ENCODE measurements around the gene FRK. TPM values are rescaled to one million over a fixed set of nuclear protein-coding genes. Genes with fewer than 3 reads are reported as not detected.
"Not testable (repeated sequence)": the region's sequence is repeated elsewhere in the genome, so short reads cannot be mapped to it uniquely, and the experiment has no call there.

FRK gene
- total RNA-seq, 1 donor from 2014 or later: 0.11 TPM

- H3K27me3 Mint-ChIP-seq (ENCODE audit: insufficient read depth, low read depth): no peaks in the 10 kb centered on the region
- no peaks in the 10 kb centered on the region for H3K9me3 ChIP-seq (ENCODE audit: low read depth)
- no peak for TF ChIP-seq EZH2phosphoT487 (IDR thresholded peaks at IDR 0.05)
- TF ChIP-seq CTCF (IDR thresholded peaks at IDR 0.05): no peak
- TF ChIP-seq EZH2 (IDR thresholded peaks at IDR 0.05): no peak
- no peak overlapping the region for H3K27ac Mint-ChIP-seq
- no peaks in the 10 kb centered on the region for H3K4me1 Mint-ChIP-seq
- no peaks in the 10 kb centered on the region for H3K4me1 ChIP-seq
- no peaks in the 10 kb centered on the region for H3K27me3 ChIP-seq
- no peaks in the 10 kb centered on the region for H3K36me3 Mint-ChIP-seq
- no peaks in the 10 kb centered on the region for H3K36me3 ChIP-seq
- DNase-seq (ENCODE audit: low spot score): no peak
- no peak overlapping the region for H2AFZ ChIP-seq (replicated peaks)
- H3K27ac ChIP-seq: no peak overlapping the region
- no peak overlapping the region for H3K4me3 ChIP-seq
- no peak overlapping the region for H3K9ac ChIP-seq
- no peaks in the 10 kb centered on the region for H3F3A ChIP-seq (ENCODE audit: low read depth)
- H4K20me1 ChIP-seq (ENCODE audit: low read depth): no peaks in the 10 kb centered on the region
- no peak overlapping the region for H3K4me3 Mint-ChIP-seq
- no peaks in the 10 kb centered on the region for H3K79me2 ChIP-seq (ENCODE audit: low read depth)
- H3K4me2 ChIP-seq: no peak overlapping the region
- H3K9me3 Mint-ChIP-seq: peaks cover 3% of the 10 kb centered on the region
Measured at GRCh38 chr6:116049321-116049720, 11.4 kb downstream of the FRK start.

- no peaks in the 10 kb centered on the region for H3K27me3 ChIP-seq
- H3K79me2 ChIP-seq (ENCODE audit: low read depth): no peaks in the 10 kb centered on the region
- H3K4me3 Mint-ChIP-seq: no peak overlapping the region
- no peaks in the 10 kb centered on the region for H3K36me3 ChIP-seq
- H3K4me2 ChIP-seq: no peak overlapping the region
- peaks cover 3% of the 10 kb centered on the region for H3K9me3 Mint-ChIP-seq
- no peak overlapping the region for H2AFZ ChIP-seq (replicated peaks)
- DNase-seq (ENCODE audit: low spot score): no peak
- TF ChIP-seq CTCF (IDR thresholded peaks at IDR 0.05) (no peak), EZH2phosphoT487 (IDR thresholded peaks at IDR 0.05) (no peak), EZH2 (IDR thresholded peaks at IDR 0.05) (no peak)
- H3F3A ChIP-seq (ENCODE audit: low read depth): no peaks in the 10 kb centered on the region
- no peak overlapping the region for H3K4me3 ChIP-seq
- H3K36me3 Mint-ChIP-seq: no peaks in the 10 kb centered on the region
- H4K20me1 ChIP-seq (ENCODE audit: low read depth): no peaks in the 10 kb centered on the region
- H3K27ac Mint-ChIP-seq: no peak overlapping the region
- no peaks in the 10 kb centered on the region for H3K27me3 Mint-ChIP-seq (ENCODE audit: insufficient read depth, low read depth)
- no peaks in the 10 kb centered on the region for H3K4me1 Mint-ChIP-seq
- no peaks in the 10 kb centered on the region for H3K9me3 ChIP-seq (ENCODE audit: low read depth)
- H3K9ac ChIP-seq: no peak overlapping the region
- H3K27ac ChIP-seq: no peak overlapping the region
- no peaks in the 10 kb centered on the region for H3K4me1 ChIP-seq
Measured at GRCh38 chr6:116047173-116047933, 13.3 kb downstream of the FRK start.

- Histone ChIP-seq H3K9ac (no peak overlapping the region), H4K20me1 (ENCODE audit: low read depth) (no peaks in the 10 kb centered on the region), H3K36me3 (no peaks in the 10 kb centered on the region), H3K9me3 (ENCODE audit: low read depth) (no peaks in the 10 kb centered on the region), H3K4me1 (no peaks in the 10 kb centered on the region), H3F3A (ENCODE audit: low read depth) (no peaks in the 10 kb centered on the region), H3K79me2 (ENCODE audit: low read depth) (no peaks in the 10 kb centered on the region), H3K4me3 (no peak overlapping the region), H3K27me3 (no peaks in the 10 kb centered on the region), H2AFZ (replicated peaks) (no peak overlapping the region), H3K4me2 (no peak overlapping the region), H3K27ac (no peak overlapping the region)
- no peak for TF ChIP-seq CTCF (IDR thresholded peaks at IDR 0.05)
- TF ChIP-seq EZH2phosphoT487 (IDR thresholded peaks at IDR 0.05): no peak
- no peak for TF ChIP-seq EZH2 (IDR thresholded peaks at IDR 0.05)
- H3K27ac Mint-ChIP-seq: no peak overlapping the region
- peaks cover 3% of the 10 kb centered on the region for H3K9me3 Mint-ChIP-seq
- no peaks in the 10 kb centered on the region for H3K36me3 Mint-ChIP-seq
- no peak overlapping the region for H3K4me3 Mint-ChIP-seq
- DNase-seq (ENCODE audit: low spot score): no peak
- H3K4me1 Mint-ChIP-seq: no peaks in the 10 kb centered on the region
- no peaks in the 10 kb centered on the region for H3K27me3 Mint-ChIP-seq (ENCODE audit: insufficient read depth, low read depth)
Measured at GRCh38 chr6:116046737-116047136, 14.0 kb downstream of the FRK start.

DNA sequence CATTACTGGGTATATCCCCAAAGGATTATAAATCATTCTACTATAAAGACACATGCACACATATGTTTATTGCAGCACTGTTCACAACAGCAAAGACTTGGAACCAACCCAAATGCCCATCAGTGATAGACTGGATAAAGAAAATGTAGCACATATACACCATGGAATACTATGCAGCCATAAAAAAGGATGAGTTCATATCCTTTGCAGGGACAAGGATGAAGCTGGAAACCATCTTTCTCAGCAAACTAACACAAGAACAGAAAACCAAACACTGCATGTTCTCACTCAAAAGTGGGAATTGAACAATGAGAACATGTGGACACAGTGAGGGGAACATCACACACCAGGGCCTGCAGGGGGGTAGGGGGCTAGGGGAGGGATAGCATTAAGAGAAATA lies 14.4 kb downstream of the FRK start:
- not testable (repeated sequence) for H2AFZ ChIP-seq (replicated peaks); H3K4me1 ChIP-seq; H3K4me3 ChIP-seq; H3K4me2 ChIP-seq; DNase-seq (ENCODE audit: low spot score); H3K4me3 Mint-ChIP-seq; H3K9me3 Mint-ChIP-seq; H3K9ac ChIP-seq; H3K27ac ChIP-seq; H4K20me1 ChIP-seq (ENCODE audit: low read depth); H3K4me1 Mint-ChIP-seq; H3K36me3 Mint-ChIP-seq; H3K27ac Mint-ChIP-seq; H3K36me3 ChIP-seq; H3K27me3 Mint-ChIP-seq (ENCODE audit: insufficient read depth, low read depth); H3F3A ChIP-seq (ENCODE audit: low read depth); H3K79me2 ChIP-seq (ENCODE audit: low read depth); H3K9me3 ChIP-seq (ENCODE audit: low read depth); H3K27me3 ChIP-seq

Data from neural progenitor cell (in vitro differentiated cells).